ENCODE measurements around the gene CFAP69.
A peak's percentile ranks its signal among the peaks of the same experiment; 100 is the strongest.
"Not testable (repeated sequence)": the region's sequence is repeated elsewhere in the genome, so short reads cannot be mapped to it uniquely, and the experiment has no call there.

The CFAP69 gene

DNA sequence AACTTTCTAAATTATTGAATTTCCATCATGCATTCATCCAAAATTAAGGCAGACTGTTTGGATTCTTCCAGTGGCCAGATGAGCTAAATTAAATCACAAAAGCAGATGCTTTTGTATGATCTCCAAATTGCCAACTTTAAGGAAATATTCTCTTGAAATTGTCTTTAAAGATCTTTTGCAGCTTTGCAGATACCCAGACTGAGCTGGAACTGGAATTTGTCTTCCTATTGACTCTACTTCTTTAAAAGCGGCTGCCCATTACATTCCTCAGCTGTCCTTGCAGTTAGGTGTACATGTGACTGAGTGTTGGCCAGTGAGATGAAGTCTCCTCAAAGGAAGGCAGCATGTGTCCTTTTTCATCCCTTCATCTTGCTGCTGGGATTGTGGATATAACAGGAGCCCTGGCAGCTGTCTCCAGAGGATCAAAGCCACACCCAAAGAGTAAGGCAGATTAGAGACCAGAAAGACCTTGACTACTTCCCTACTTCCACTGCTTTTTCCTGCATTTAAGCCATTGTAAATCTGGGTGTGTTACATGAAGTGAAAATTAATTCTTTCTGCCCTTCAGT is 8.2 kb upstream of the CFAP69 start:
- no peak for DNase-seq

DNA sequence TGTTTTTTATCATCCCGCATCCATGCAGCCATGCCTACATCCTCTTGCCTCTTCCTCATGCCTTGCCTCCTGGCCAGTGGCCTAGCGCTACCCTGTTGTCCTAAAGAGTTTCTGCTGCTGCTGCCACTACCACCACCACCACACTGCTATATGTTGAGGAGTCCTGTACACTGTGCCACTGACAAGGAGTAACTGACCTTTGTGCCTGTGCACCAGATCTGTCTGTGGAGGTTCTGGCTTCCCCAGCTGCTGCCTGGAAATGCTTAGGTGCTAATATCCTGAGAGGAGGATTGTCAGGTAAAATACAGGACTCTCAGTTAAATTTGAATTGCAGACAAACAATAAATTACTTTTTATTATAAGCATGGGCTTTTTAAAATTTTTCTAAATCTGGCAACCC is 7.0 kb upstream of the CFAP69 start:
- DNase-seq, result no peak

DNA sequence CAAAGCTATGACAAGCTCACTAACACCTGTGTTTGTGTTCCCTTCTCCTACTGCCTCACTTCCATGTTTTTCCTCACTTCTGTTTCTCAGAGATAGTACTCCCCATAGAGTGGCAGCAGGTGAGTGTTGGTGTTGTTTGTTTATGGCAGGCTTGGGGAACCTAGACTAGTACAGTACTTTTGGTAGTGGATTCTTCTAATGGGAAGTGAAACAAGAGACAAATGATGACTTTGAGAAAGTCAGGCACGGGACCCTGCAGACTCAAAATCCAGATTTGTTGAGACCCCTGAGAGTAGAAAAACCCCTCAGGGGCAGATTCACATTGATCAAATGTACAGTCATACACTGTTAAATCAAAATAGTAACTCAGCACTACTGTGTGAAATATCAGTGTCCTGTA is 6.4 kb upstream of the CFAP69 start:
- no peak for DNase-seq

DNA sequence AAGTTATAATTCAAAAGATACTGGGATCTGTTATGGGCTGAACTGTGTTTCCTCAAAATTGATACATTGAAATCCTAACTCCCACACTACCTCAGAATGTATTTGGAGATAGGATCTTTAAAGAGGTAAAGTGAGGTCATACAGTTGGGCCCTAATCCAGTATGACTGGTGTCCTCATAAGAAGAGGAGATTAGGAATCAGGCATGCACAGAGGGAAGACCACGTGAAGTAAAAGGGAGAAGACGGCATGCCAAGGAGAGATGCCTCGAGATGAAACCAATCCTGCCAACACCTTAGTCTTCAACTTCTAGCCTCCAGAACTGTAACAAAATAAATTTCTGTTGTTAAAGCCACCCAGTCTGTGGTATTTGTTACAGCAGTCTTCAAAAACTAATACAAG is 5.9 kb upstream of the CFAP69 start:
- no peak for DNase-seq

DNA sequence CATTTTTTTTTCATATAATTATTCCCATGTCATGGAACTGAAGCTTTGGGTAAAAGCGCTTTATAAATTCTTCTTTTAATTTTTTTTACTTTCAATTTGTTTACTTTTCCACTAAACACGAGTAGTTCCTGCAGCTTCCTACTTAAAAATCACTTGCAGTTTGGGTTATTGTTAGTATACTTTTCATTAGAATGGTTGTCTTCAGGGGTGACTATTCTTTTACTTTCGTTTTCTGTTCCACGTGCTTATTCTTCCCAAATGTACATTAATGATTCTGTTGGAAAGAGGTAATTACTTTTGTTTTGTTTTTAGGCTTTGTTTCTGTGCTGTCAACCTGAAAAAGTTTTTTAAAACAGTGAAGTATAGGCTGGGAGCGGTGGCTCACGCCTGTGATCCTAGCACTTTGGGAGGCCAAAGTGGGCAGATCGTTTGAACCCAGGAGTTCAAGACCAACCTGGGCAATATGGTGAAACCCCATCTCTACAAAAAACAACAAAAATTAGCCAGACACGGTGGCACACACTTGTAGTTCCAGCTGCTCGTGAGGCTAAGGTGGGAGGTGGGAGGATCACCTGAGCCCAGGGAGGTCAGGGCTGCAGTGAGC is 5.2 kb upstream of the CFAP69 start:
- DNase-seq, result no peak

DNA sequence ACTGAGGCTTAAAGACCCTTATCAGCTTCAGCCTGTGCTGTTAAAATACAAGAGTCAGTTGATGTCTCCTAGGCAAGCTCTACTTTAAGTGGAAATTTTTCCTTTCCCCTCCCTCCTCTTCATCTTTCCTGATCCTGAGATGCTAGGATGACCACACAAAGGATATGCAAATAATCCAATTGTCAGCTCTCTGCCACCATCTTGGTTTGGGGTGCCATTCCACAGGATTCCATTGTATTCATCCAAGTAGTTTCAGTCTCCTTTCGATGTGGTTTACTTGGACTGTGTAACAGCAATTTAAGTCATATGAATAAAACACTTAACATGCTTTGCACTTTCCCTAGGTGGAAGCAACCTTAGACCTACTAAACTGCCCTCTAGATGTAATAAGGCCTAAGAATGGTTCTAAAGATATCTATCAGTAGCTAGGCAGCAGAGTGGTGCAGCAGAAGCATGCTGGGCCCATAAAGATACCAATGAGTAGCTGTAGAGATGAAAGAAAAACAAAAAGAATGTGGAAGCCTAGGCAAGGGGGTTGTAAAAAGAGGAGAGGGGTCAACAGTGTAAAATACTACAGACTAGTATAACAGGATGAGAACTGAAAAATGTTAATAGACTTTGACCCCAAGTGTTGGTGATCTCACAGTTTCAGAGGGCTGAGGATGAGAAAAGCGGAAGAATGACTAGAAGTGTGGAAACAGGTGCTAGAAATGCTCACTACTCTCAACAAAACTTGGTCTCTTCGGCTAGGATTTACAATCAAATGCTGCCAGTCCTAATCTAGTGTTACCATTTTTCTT is 2.4 kb upstream of the CFAP69 start:
- no peak for DNase-seq

DNA sequence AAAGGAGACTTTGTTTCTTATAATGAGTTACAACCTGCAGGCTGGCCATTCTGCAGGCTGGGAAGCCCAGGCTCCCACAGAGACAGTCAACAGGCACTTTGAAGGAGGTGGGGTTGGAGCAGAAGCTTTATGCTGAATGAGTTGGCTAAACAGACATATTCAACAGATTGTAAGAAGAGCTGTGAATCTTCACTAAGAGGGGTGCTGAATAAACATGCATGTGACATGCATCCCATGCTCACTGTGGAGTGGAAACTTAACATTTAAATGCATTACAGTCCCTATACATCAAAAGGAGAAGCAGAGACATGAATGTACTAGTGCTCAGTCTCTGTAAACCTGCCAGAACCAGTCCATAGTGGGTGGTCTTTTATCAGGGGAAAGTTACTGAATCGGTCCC is 1.4 kb upstream of the CFAP69 start:
- no peak for DNase-seq

DNA sequence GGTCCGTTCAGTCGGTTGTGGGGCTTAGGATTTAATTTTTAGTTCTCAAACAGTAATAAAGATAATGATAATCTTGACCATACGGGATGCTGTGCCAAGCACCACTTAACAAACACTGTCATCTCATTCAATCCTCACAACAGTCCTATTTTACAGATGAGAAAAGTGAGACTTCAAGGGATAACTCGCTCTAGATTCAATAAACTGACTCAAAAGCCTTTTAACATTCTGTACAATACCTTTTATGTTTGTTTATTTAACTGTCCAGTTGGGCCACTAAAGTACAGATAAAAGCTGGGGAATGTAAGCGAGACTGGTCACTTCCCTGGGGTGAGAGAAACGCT is 437 bp upstream of the CFAP69 start:
- no peak for DNase-seq

DNA sequence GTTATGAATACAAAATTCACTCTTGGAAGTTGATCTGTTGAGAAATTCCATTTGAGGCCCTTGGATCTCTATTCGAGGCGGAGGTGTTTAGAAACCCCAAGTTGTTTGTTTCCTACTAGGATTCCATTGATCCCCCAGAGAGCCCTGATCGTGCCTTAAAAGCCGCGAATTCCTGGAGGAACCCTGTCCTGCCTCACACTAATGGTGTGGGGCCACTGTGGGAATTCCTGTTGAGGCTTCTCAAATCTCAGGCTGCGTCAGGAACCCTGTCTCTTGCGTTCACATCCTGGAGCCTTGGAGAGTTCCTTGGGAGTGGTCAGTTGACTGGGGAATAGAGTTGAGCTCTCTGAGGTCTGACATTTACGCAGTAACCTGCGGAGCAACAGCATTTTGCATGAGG is 1.2 kb downstream of the CFAP69 start:
- no peak for DNase-seq

DNA sequence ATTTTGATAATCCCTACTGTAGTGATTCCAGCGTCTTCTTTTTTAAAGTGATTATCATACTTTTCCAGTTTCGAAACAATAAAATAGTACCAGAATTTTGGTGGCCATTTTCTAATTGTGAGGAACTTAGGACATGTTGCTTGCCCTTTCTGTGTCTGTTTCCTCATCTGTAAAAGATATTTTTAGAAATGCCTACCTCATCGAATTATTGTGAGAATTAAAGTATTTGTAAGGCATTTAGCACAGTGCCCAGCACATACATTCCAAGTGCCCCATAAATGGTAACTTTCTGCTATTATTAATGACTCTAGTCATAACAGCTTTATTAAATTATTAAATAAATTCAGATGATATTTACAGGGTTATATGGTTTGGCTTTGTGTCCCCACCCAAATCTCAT is 3.7 kb downstream of the CFAP69 start:
- no peak for DNase-seq

DNA sequence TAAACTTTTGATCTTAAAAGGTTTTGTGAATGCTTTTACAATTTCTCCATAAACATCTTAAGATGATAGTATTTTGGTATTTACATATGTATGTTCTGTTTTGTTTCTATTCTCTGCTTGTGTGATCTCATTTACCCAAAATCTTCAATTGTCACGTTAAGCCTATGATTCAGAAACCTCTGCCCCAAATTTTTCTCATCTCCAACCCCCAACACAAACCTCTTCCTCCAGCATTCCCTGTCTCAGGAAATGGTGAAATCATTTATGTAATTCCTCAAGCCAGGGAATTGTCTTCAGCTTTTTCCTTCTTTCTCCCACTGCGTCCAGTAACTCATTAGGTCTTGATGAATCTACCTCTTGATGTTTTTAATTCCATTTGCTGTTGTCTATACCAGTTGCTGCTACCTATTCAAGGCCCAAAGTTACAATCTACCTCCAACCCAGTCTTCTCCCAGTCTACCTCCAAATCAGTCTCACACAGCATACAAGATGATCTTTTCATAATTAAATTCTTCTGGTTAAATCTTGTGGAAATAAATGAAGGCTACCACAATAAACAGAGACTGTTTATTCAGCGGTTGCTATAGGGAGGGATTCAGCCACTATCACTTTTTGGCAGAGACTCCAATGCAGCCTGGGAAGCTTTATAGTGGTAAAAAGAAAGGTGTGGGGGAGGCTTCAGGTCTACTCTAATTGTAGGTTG is 5.8 kb downstream of the CFAP69 start:
- no peak for DNase-seq

DNA sequence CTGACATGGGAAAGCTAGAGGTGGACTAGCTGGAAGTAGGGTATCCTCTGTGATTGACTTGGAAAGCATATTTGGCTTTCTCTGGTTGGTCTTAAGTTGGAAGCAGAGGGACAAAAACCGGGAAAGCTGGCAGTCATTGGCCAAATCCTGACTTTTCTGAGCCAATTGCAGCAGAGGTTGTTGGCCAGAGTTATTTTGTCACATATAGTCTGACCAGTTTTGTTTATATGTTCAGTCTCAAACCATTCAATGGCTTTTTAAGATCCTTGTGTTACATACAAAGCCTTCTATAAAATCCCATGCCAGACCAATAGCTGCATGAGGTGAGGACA is 6.3 kb downstream of the CFAP69 start:
- no peak for DNase-seq

DNA sequence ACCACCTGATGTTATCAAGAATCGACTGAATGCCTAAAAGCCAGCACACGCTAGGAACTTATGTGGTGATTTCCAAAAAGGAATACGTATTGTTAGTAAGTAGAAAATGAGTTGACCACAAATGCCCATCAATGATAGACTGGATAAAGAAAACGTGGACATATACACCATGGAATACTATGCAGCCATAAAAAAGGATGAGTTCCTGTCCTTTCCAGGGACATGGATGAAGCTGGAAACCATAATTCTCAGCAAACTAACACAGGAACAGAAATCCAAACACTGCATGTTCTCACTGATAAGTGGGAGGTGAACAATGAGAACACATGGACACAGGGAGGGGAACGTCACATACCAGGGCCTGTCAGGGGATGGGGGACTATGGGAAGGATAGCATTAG is 11.0 kb downstream of the CFAP69 start:
- DNase-seq, result not testable (repeated sequence)

DNA sequence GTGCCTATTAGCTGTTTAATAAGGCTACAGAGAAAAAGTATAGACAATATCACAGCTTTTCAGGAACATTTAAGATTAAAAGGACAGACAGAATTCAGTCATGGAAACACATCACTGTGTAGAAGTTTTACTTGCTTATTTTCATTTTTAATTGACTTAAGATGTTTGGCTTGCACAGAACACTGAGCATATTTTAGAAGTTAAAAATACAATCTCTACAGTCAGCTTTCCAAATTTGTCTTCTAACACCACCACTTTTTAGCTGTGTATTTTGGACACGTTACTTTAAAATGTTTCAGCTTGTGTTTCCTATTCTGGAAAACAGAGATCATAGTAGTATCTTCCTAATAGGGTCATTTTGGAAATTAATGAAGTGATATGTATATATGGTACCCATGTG is 11.8 kb downstream of the CFAP69 start:
- DNase-seq, result no peak

DNA sequence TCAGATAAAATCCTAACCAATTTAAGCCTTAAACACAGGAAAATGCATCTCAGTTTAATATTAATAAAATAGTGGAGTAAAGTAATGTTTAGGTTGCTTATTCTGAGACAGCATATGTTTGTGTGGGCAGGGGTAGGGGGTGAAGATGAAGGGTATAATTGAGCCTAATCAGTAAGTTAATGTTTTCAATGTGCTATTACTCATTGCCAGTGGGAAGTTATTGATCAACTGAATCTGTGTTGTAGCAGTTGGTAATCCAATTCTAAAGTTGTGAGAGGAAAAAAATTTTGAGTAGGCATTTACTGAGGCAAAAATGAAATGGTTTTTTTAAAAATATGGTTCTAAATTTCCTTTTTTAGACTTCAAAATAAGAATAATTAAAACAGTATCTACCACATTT is 16.5 kb downstream of the CFAP69 start:
- DNase-seq, result no peak

DNA sequence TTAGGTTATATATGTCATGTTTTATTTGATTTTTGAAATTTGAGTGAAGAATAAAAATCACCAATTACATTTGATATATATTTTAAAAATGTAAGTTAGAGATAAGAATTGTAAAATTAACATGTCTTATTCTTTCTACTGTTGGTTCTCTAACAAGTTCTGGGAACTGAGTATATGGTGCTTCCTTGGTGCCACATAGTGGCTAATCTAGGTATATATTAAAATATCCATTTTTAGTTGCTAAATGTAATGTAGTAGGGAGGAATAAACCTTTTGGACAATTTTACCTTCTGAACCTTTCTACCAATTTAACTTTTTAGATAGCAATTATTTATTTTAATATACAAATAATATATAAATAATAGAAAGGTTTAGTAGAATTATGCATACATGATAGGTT is 17.5 kb downstream of the CFAP69 start:
- DNase-seq, result peak; percentile 8

DNA sequence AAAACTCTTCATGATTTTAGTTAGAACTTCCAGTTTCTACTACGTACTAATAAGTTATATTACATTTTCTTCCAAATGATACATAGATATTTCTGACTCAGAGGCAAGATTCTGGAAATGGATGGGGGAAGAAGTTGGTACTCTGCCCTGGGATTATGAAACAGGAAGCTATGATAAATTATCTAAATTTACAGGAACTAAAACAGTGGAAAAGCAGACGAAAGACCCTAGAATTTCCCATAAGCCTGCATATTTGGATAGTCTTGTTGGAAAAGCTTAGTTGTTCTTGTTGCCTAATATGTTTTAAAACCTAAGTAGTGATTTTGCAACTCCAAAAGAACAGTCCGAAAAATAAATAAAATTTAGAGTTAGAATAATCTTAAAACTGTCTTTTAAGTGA is 21.8 kb downstream of the CFAP69 start:
- no peak for DNase-seq

DNA sequence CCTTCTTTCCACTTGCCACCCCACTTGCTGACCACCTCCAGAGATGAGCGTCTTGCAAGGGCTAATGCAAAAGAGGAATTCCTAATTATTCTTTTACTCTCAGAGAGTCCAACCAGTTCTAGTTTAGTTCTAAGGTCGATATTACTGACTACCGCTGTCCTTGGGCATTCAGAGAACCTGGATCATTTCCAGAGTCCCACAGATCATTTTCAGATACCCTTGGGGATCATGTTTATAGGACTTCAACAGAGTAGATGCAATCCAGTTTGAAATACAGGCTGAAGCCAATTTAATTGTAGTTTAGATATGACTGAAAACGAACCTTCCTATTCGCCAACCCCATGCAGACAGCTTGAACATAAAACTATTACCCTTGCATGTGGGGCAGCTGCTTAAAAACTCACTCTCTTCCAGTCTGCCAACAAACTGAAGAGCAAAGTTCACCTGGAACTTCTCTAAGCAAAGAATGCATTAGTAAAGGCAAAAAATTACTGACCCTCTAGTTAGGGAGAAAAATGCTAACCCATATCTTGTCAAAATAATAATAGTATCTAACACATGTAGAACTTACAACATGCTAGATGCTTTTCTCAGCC is 22.4 kb downstream of the CFAP69 start:
- no peak for DNase-seq

DNA sequence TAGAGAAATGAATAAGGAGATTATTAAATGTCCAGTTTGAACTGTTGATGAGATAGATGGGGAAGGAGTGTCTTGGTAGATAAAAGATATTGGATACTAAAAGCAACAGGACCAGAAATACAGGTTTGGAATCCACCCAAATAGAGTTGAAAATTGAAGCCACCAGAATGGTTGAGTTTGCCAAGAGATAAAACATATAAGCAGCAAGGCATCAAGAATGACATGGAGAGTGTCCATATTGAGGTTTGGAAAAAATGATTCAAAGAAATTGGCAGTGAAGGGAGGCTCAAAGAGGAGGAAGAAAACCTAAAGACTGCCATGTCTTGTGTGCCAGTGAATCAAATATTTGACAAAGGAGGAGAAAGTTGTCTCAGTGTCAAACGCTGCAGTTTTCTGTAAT is 24.2 kb downstream of the CFAP69 start:
- DNase-seq, result no peak

DNA sequence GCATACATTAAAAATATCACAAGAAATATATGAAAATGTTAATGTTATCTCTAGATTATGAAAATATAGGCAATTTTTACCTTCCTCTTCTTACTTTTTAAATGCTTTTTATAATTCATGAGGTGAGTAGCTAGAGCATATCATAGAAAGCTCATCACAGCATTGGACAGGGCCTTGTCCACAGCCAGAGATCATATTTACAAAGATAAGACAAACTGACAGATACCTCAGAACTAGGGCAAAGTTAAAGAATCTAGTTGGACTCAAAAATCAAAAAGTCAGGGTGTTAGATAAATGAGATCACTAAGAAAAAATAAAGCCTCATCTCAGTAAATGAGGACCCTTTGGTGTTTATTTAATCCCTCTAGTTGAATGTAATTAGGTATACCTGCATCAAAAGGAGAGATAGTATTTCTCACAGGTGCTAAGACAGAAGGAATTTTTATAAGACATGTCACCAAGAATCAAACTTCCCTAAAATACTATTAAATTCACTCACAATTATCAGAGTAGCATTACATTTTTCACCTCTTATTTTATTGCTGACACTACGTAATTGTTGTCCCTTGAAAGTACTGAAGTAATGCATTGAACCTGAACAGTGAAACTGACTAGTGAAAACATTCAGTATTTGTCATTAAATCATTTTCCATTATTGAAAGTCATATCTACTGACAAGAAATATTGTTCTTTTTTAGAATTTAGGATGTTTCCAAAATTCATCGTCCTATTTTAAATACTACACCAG is 25.6 kb downstream of the CFAP69 start:
- DNase-seq, result no peak

DNA sequence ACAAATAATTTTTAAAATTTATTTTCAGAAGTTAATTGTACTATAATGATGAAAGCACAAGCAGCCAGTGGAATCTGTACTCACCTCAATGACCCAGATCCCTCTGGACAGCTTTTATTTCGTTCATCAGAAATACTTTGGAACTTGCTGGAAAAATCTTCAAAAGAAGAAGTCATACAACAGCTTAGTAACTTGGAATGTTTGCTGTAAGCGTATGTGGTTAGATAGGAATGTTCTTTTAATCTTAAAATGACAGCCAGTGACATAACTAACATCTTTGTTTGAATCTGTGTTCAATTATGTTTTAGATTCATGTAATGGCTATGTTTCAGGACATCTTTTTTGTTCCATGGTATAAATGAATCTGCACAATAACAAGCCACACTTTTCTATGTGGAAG is 26.8 kb downstream of the CFAP69 start:
- no peak for DNase-seq

DNA sequence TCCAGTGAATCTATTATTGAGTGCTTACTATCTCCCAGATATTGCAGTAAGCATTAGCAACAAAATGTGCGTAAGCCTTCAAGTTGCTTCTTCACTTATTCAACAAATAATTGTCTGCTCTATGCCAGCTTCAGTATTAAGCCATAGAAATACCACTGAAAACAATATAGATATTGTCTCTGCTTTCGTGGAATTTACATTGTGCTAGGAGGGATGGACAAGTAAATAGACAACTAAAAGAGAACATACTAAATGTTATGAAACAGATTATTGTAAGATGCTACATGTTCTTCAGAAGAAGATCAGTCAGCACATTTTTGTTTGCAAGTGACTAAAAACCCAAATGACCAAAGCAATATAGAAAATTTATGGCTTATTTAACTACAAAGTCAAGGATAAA is 27.3 kb downstream of the CFAP69 start:
- no peak for DNase-seq

DNA sequence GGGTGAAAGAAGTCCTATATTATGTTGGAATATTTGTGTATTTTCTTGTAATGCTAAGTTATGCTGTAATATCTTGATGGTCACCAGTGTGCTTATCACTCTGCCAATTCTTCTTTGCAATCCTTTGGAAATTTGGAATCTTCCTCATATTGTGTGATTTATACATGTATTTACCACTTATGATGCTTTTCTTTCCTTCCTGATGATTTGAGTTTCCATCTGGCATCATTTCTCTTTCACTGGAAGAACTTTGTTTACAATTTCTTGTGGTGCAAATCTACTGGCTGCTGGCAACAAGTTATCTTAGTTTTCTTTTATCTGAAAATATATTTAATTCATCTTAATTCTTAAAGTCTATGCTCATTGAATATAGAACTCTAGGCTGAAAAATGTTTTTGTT is 29.2 kb downstream of the CFAP69 start:
- no peak for DNase-seq
